ENCODE results near the gene RNF31. TPM values are rescaled to one million over a fixed set of nuclear protein-coding genes. Genes with fewer than 3 reads are reported as not detected.

The RNF31 gene
- total RNA-seq, 1 donor from 2014 or later = 77.0 TPM

DNA sequence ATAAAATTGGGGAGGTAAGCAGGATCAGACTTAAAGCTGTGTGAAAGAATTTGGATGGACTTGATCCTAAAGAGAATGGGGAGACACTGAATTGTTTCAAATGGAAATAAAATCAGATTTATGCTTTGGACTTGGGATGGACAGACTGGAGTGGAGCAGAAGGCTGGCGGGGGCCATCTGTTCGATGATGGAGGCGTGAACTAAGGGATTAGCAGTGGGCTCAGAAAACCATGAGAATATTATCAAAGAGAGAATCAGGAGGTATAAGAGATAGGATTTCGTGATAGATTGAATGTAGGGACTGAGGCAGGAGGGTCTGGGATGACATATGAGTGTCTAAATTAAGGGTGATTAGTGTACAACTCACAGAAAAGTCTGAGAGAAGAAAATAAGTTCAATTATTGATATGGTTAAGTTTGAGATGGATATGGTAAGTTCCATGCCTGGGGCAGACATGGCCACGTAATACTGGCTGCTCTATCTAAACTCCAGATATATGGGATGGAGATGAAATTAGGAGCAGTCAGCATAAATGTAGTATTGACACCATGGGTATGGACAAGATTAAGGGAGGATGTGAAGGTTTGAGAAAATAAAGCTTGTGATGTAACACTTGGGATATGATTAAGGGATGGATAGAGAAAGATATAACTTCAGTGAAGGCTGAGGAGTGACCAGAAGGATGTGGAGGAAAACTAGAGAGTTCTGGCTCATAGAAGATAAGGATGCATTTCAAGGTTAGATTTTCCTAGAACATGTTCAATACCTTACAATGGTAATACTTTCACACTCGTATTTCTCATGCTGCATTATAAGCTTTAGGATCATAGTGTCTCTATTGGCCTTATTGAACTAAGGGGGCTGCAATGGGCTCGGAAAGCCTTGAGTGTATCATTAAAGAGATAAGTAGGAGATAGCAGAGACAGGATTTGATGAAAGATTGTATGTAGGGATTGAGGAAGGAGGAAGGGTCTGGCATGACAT, 57.2 kb downstream of the RNF31 start:
- TF ChIP-seq, protein P1, sequence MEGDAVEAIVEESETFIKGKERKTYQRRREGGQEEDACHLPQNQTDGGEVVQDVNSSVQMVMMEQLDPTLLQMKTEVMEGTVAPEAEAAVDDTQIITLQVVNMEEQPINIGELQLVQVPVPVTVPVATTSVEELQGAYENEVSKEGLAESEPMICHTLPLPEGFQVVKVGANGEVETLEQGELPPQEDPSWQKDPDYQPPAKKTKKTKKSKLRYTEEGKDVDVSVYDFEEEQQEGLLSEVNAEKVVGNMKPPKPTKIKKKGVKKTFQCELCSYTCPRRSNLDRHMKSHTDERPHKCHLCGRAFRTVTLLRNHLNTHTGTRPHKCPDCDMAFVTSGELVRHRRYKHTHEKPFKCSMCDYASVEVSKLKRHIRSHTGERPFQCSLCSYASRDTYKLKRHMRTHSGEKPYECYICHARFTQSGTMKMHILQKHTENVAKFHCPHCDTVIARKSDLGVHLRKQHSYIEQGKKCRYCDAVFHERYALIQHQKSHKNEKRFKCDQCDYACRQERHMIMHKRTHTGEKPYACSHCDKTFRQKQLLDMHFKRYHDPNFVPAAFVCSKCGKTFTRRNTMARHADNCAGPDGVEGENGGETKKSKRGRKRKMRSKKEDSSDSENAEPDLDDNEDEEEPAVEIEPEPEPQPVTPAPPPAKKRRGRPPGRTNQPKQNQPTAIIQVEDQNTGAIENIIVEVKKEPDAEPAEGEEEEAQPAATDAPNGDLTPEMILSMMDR (IDR thresholded peaks at IDR 0.05; ENCODE audit: insufficient read depth, low read length, poor library complexity, severe bottlenecking) = no peak
- no peak overlapping the region for H3K4me3 ChIP-seq (ENCODE audit: low read depth, low read length)
- H3K27me3 ChIP-seq (ENCODE audit: control insufficient read depth, insufficient read depth, low read length) = no peaks in the 10 kb centered on the region
- no peak for DNase-seq (ENCODE audit: low read depth)
- H3K36me3 ChIP-seq (ENCODE audit: control insufficient read depth, insufficient read depth, low read length) = no peaks in the 10 kb centered on the region

DNA sequence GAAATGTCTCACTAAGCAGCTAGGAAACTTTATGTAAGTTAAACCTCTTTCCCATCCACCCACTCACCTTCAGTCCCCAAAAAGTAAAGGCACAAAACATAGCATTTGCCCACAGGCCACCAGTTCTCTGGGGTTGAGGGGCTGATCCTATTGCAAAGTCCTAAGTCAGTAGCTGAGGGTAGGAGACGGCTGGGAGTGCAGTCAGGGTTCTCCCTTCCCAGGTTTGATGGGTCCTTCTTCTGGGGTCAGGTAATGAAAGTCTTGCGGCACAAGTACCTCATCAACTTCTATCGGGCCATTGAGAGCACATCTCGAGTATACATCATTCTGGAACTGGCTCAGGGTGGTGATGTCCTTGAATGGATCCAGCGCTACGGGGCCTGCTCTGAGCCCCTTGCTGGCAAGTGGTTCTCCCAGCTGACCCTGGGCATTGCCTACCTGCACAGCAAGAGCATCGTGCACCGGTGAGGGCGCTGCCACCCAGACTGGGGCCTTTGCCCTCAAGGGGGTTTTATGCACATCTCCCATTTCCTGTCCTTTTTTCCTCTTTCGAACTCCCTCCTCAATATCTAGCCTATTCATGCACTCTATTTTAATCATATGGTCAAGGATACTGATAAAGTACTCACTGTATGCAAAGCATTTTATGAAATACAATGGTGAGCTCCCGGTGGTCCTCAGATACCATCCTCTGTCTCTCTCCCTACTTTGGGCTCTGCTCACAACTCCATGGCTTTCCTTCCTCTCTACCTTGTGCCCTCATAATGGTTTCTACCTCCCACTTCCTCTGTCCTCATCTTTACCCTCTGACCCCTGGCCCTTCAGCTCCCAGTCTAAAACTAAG, 59.2 kb downstream of the RNF31 start:
- DNase-seq (ENCODE audit: low read depth) = no peak
- no peak overlapping the region for H3K4me3 ChIP-seq (ENCODE audit: low read depth, low read length)
- H3K36me3 ChIP-seq (ENCODE audit: control insufficient read depth, insufficient read depth, low read length) = no peaks in the 10 kb centered on the region
- TF ChIP-seq, protein P1 (IDR thresholded peaks at IDR 0.05; ENCODE audit: insufficient read depth, low read length, poor library complexity, severe bottlenecking) = no peak
- no peaks in the 10 kb centered on the region for H3K27me3 ChIP-seq (ENCODE audit: control insufficient read depth, insufficient read depth, low read length)

DNA sequence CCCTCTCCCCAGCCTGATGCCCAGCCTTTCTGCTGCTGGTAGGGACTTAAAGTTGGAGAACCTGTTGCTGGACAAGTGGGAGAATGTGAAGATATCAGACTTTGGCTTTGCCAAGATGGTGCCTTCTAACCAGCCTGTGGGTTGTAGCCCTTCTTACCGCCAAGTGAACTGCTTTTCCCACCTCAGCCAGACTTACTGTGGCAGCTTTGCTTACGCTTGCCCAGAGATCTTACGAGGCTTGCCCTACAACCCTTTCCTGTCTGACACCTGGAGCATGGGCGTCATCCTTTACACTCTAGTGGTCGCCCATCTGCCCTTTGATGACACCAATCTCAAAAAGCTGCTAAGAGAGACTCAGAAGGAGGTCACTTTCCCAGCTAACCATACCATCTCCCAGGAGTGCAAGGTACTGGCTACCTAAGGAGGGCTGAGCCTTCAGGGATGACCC, 59.8 kb downstream of the RNF31 start:
- H3K27me3 ChIP-seq (ENCODE audit: control insufficient read depth, insufficient read depth, low read length) = no peaks in the 10 kb centered on the region
- DNase-seq (ENCODE audit: low read depth) = no peak
- no peak overlapping the region for H3K4me3 ChIP-seq (ENCODE audit: low read depth, low read length)
- TF ChIP-seq, protein P1 (IDR thresholded peaks at IDR 0.05; ENCODE audit: insufficient read depth, low read length, poor library complexity, severe bottlenecking) = no peak
- no peaks in the 10 kb centered on the region for H3K36me3 ChIP-seq (ENCODE audit: control insufficient read depth, insufficient read depth, low read length)

DNA sequence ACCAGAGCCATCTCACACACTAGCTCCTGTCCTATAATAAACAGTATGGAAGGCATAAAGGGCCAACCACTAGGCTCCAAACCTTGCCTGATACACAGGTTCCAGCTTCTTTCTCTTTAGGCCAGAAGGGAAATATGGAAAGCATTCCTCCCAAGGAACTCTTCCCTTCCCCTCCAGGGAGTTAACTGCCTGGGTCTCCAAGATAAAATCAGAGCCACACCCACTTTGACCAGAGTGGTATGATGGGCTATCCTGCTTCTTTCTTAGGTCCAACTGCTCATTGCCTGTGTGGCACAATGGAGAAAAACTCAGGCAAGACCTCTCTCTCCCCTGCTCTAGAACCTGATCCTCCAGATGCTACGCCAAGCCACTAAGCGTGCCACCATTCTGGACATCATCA, 60.3 kb downstream of the RNF31 start:
- no peaks in the 10 kb centered on the region for H3K36me3 ChIP-seq (ENCODE audit: control insufficient read depth, insufficient read depth, low read length)
- TF ChIP-seq, protein P1 (IDR thresholded peaks at IDR 0.05; ENCODE audit: insufficient read depth, low read length, poor library complexity, severe bottlenecking) = no peak
- no peak overlapping the region for H3K4me3 ChIP-seq (ENCODE audit: low read depth, low read length)
- no peak for DNase-seq (ENCODE audit: low read depth)
- no peaks in the 10 kb centered on the region for H3K27me3 ChIP-seq (ENCODE audit: control insufficient read depth, insufficient read depth, low read length)

Other genes with a start within 250 kb of the RNF31 start
- gene DHRS4, start 193.7 kb upstream of the RNF31 start, total RNA-seq = 25.0 and 36.4 TPM in 2 replicates
- 6.4 and 16.7 TPM in 2 replicates for gene DHRS4L2, start 158.6 kb upstream of the RNF31 start, total RNA-seq
- gene CARMIL3, start 95.5 kb upstream of the RNF31 start, total RNA-seq = 1.5 and 2.3 TPM in 2 replicates
- gene CPNE6, start 75.9 kb upstream of the RNF31 start, total RNA-seq = not detected in 2 replicates
- 127 and 142 TPM in 2 replicates for gene PCK2, start 53.2 kb upstream of the RNF31 start, total RNA-seq
- gene DCAF11, start 32.7 kb upstream of the RNF31 start, total RNA-seq = 63.3 and 83.9 TPM in 2 replicates
- gene NRL, start 32.5 kb upstream of the RNF31 start, total RNA-seq = 3.6 and 4.8 TPM in 2 replicates
- gene FITM1, start 16.8 kb upstream of the RNF31 start, total RNA-seq = not detected in 2 replicates
- gene PSME1, start 11.3 kb upstream of the RNF31 start, total RNA-seq = 216 and 234 TPM in 2 replicates
- gene EMC9, start 5.9 kb upstream of the RNF31 start, total RNA-seq = 17.1 and 23.2 TPM in 2 replicates
- 110 and 115 TPM in 2 replicates for gene PSME2, start 888 bp upstream of the RNF31 start, total RNA-seq
- gene IRF9, start 13.8 kb downstream of the RNF31 start, total RNA-seq = 66.5 and 71.3 TPM in 2 replicates
- gene REC8, start 24.6 kb downstream of the RNF31 start, total RNA-seq = 69.2 and 77.8 TPM in 2 replicates
- 59.3 and 67.2 TPM in 2 replicates for gene IPO4, start 41.3 kb downstream of the RNF31 start, total RNA-seq
- 55.6 and 58.1 TPM in 2 replicates for gene TM9SF1, start 47.9 kb downstream of the RNF31 start, total RNA-seq
- not detected in 2 replicates for gene TSSK4, start 58.2 kb downstream of the RNF31 start, total RNA-seq
- 92.8 and 112 TPM in 2 replicates for gene CHMP4A, start 66.0 kb downstream of the RNF31 start, total RNA-seq
- gene MDP1, start 68.6 kb downstream of the RNF31 start, total RNA-seq = 11.8 and 19.9 TPM in 2 replicates
- 157 and 180 TPM in 2 replicates for gene NEDD8, start 84.9 kb downstream of the RNF31 start, total RNA-seq
- 54.7 and 56.6 TPM in 2 replicates for gene GMPR2, start 85.4 kb downstream of the RNF31 start, total RNA-seq
- 57.3 and 67.2 TPM in 2 replicates for gene TINF2, start 95.1 kb downstream of the RNF31 start, total RNA-seq
- gene TGM1, start 115.7 kb downstream of the RNF31 start, total RNA-seq = 3.1 and 12.3 TPM in 2 replicates
- 54.0 and 59.2 TPM in 2 replicates for gene RABGGTA, start 124.1 kb downstream of the RNF31 start, total RNA-seq
- gene DHRS1, start 152.3 kb downstream of the RNF31 start, total RNA-seq = 44.9 and 48.5 TPM in 2 replicates
- gene NOP9, start 152.4 kb downstream of the RNF31 start, total RNA-seq = 27.1 and 28.7 TPM in 2 replicates
- 1.1 and 3.8 TPM in 2 replicates for gene CIDEB, start 160.5 kb downstream of the RNF31 start, total RNA-seq
- 1.5 and 8.0 TPM in 2 replicates for gene LTB4R2, start 162.6 kb downstream of the RNF31 start, total RNA-seq
- gene LTB4R, start 164.0 kb downstream of the RNF31 start, total RNA-seq = 2.8 and 4.7 TPM in 2 replicates
- 4.0 and 9.0 TPM in 2 replicates for gene ADCY4, start 187.6 kb downstream of the RNF31 start, total RNA-seq
- 2.3 and 2.9 TPM in 2 replicates for gene RIPK3, start 192.5 kb downstream of the RNF31 start, total RNA-seq
- 8.0 and 14.0 TPM in 2 replicates for gene NFATC4, start 220.7 kb downstream of the RNF31 start, total RNA-seq